Muscle layer of colon (tissue), 2 donors: ENCODE results near the gene LTK.

ENCODE experiments used
- H3K27ac ChIP-seq: one replicate; pipeline ENCODE4 v1.7.0; 2013; ENCODE audit warnings: low read depth, mild to moderate bottlenecking, low read length, moderate library complexity
- H3K27me3 ChIP-seq, 2 donors: one replicate each; pipeline ENCODE4 v1.7.0; 2013; ENCODE audit warnings: low read length in 2 of 2, mild to moderate bottlenecking in 2 of 2; ENCODE audit not compliant: insufficient read depth in 2 of 2, control insufficient read depth in 1 of 2
- H3K36me3 ChIP-seq: one replicate; pipeline ENCODE4 v1.7.0; 2013; ENCODE audit warnings: mild to moderate bottlenecking, low read length; ENCODE audit not compliant: insufficient read depth
- H3K4me1 ChIP-seq: one replicate; pipeline ENCODE4 v1.7.0; 2013; ENCODE audit warnings: mild to moderate bottlenecking, low read length; ENCODE audit not compliant: insufficient read depth
- H3K4me3 ChIP-seq, 2 donors: one replicate each; pipeline ENCODE4 v1.7.0; 2013; ENCODE audit warnings: low read length in 2 of 2, low read depth in 1 of 2, mild to moderate bottlenecking in 1 of 2, moderate library complexity in 1 of 2
- H3K9ac ChIP-seq: one replicate; pipeline ENCODE4 v1.7.0; 2013; ENCODE audit warnings: low read length
- H3K9me3 ChIP-seq: one replicate; pipeline ENCODE4 v1.7.0; 2013; ENCODE audit warnings: mild to moderate bottlenecking, low read length
- donor health status: abdominal sarcoma.
- donor health status: Adenocarcinoma of cecum.

Gene LTK

GRCh38 chr15:41521614-41522013, 8.0 kb upstream of the LTK start:
- H3K27me3 ChIP-seq = no peaks in the 10 kb centered on the region
- H3K4me1 ChIP-seq = no peaks in the 10 kb centered on the region
- no peaks in the 10 kb centered on the region for H3K9me3 ChIP-seq
- H3K4me3 ChIP-seq = no peak overlapping the region
- H3K9ac ChIP-seq = no peak overlapping the region
- no peak overlapping the region for H3K27ac ChIP-seq
- H3K36me3 ChIP-seq = peaks cover 11% of the 10 kb centered on the region

DNA sequence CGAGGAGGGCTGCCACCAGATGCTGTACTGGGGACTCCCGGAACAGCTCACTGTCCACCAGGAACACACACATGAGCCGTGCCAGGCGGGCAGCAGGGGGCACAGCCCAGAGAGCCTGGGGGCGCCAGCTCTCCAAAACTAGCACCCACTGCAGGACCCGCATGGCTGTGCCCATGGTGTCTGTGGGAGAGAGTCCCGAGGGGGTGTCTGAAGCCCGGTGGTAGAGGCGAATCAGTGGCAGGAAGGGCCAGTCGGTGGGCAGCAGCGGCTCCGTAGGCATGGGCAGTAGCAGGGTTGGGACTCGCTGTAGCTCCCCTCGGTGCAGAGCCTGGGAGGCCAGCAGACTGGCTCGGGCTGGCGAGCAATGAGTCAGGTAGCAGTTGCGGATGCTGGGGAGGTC, 7.0 kb upstream of the LTK start:
- Histone ChIP-seq H3K36me3 (peaks cover 4% of the 10 kb centered on the region), H3K4me1 (no peaks in the 10 kb centered on the region)

GRCh38 chr15:41517895-41518449, 4.3 kb upstream of the LTK start:
- Histone ChIP-seq H3K4me1 (peaks cover 9% of the 10 kb centered on the region), H3K27me3 (peaks cover 8 to 12% of the 10 kb centered on the region in 2 donors), H3K9ac (no peak overlapping the region), H3K36me3 (peaks cover 4% of the 10 kb centered on the region), H3K9me3 (no peaks in the 10 kb centered on the region), H3K4me3 (no peak overlapping the region), H3K27ac (no peak overlapping the region)

More for the DNA sequence above, 7.0 kb upstream of the LTK start:
- Histone ChIP-seq H3K9me3 (no peaks in the 10 kb centered on the region), H3K9ac (no peak overlapping the region), H3K4me3 (no peak overlapping the region), H3K27me3 (no peaks in the 10 kb centered on the region), H3K27ac (no peak overlapping the region)

GRCh38 chr15:41512940-41513505, 604 bp downstream of the LTK start:
- Histone ChIP-seq H3K4me3 (peak overlapping the region; percentile 47 to 55), H3K9me3 (no peaks in the 10 kb centered on the region), H3K27ac (no peak overlapping the region), H3K36me3 (peaks cover 1% of the 10 kb centered on the region), H3K9ac (no peak overlapping the region), H3K27me3 (peaks cover 19 to 32% of the 10 kb centered on the region in 2 donors), H3K4me1 (peaks cover 15% of the 10 kb centered on the region)

GRCh38 chr15:41512512-41512939, 1.1 kb downstream of the LTK start:
- H3K4me1 ChIP-seq = peaks cover 15% of the 10 kb centered on the region
- H3K9ac ChIP-seq = no peak overlapping the region
- H3K9me3 ChIP-seq = no peaks in the 10 kb centered on the region
- H3K27me3 ChIP-seq = peaks cover 19 to 32% of the 10 kb centered on the region in 2 donors
- H3K36me3 ChIP-seq = no peaks in the 10 kb centered on the region
- H3K4me3 ChIP-seq = peak overlapping the region; percentile 47 to 55
- H3K27ac ChIP-seq = no peak overlapping the region

DNA sequence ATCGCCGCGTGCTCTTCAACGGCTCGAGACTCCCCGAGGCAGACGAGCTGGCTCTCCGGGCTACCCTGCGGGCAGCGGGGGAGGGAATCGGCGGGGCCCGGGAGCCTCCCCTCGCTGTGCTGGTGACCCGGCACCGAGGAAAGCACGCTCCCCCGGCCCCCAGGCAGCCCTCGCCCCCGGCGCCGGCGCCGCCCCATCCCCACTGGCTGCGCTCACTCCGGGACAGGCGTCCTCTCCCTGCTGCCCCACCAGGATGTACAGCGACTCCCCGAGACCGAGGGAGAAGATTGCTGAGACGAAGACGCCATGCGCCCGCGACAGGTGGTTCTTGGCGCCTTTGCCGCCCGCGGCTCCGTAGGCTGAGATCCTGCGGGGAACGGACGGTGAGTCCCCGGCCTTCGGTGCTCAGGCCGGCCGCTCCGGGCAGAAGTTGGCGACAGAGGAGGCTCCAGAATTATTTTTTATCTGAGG, 1.7 kb downstream of the LTK start:
- no peak overlapping the region for H3K27ac ChIP-seq

GRCh38 chr15:41511331-41511898, 2.2 kb downstream of the LTK start:
- Histone ChIP-seq H3K27me3 (peaks cover 19 to 32% of the 10 kb centered on the region in 2 donors), H3K36me3 (no peaks in the 10 kb centered on the region), H3K27ac (no peak overlapping the region), H3K9ac (no peak overlapping the region), H3K4me3 (no peak overlapping the region), H3K9me3 (no peaks in the 10 kb centered on the region), H3K4me1 (peaks cover 15% of the 10 kb centered on the region)

More for the DNA sequence above, 1.7 kb downstream of the LTK start:
- Histone ChIP-seq H3K9me3 (no peaks in the 10 kb centered on the region), H3K36me3 (no peaks in the 10 kb centered on the region), H3K27me3 (peaks cover 19 to 32% of the 10 kb centered on the region in 2 donors), H3K4me3 (peak overlapping the region in 1 of 2 donors; percentile 55), H3K4me1 (peaks cover 15% of the 10 kb centered on the region), H3K9ac (no peak overlapping the region)

DNA sequence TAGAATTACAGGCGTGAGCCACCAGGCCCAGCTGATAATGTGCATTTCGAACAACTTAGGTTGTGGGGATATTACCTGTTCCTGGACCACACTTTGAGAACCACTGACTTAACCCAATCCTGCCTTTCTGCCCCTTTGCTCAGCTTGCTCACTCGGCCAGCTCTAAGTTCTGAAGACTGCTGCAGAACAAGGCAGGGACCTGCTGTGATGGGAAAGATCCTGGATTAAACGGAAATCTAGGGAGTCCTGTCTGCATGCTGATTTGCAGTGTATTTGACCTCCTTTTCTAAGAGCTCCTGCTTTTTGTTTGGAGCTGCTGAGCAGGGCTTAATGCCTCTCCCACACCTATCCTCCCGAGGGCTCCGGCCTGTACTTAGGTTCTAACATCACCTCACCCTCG, 2.9 kb downstream of the LTK start:
- H3K27ac ChIP-seq = no peak overlapping the region
- H3K9ac ChIP-seq = no peak overlapping the region

DNA sequence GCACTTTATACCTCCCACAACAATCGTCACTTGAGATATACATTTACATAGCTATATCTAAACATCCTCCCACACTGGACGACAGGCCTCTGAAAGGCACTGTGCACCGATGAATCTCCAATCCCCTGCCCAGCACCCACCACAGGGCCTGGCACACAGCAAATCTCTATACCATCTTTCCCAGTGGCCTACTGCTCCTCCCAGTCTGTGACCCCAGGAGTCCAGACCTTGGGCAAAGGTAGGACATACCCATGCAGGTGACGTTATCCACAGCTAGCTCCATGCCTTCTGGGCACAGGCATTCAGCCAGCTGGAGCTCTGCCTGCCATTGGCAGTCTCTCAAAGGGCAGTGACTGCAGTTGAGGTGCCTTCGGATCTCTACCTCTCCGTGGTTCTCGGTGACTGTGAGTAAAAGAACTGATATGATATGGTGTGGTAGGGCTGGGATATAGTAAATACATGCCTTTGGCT, 5.8 kb downstream of the LTK start:
- Histone ChIP-seq H3K27me3 (peaks cover 11 to 36% of the 10 kb centered on the region in 2 donors), H3K4me3 (no peak overlapping the region), H3K9me3 (no peaks in the 10 kb centered on the region), H3K36me3 (no peaks in the 10 kb centered on the region), H3K27ac (no peak overlapping the region), H3K9ac (no peak overlapping the region), H3K4me1 (peaks cover 9% of the 10 kb centered on the region)

More for the DNA sequence above, 2.9 kb downstream of the LTK start:
- H3K4me1 ChIP-seq = peaks cover 15% of the 10 kb centered on the region
- no peaks in the 10 kb centered on the region for H3K9me3 ChIP-seq
- peaks cover 19 to 32% of the 10 kb centered on the region in 2 donors for H3K27me3 ChIP-seq
- H3K36me3 ChIP-seq = no peaks in the 10 kb centered on the region
- H3K4me3 ChIP-seq = no peak overlapping the region

- Histone ChIP-seq H3K4me3 (no peak overlapping the region), H3K9ac (no peak overlapping the region), H3K27ac (no peak overlapping the region), H3K36me3 (no peaks in the 10 kb centered on the region), H3K9me3 (no peaks in the 10 kb centered on the region), H3K4me1 (peaks cover 12% of the 10 kb centered on the region), H3K27me3 (peaks cover 8 to 36% of the 10 kb centered on the region in 2 donors)
These were observed 6.8 kb downstream of the LTK start for GRCh38 chr15:41506796-41507341.

GRCh38 chr15:41505776-41506175, 7.9 kb downstream of the LTK start:
- no peaks in the 10 kb centered on the region for H3K9me3 ChIP-seq
- H3K36me3 ChIP-seq = no peaks in the 10 kb centered on the region
- no peak overlapping the region for H3K9ac ChIP-seq
- H3K4me1 ChIP-seq = peaks cover 15% of the 10 kb centered on the region
- no peak overlapping the region for H3K4me3 ChIP-seq
- H3K27ac ChIP-seq = no peak overlapping the region
- H3K27me3 ChIP-seq = peaks cover 8 to 35% of the 10 kb centered on the region in 2 donors
